GM12891 (cell line): ENCODE data around the gene CPA5.

Experiments used
- POLR2A ChIP-seq: IDR thresholded peaks from 2 replicates; pipeline ENCODE4 v1.6.1; 2011; ENCODE audit warnings: low read depth, low read length, control low read depth
- POLR2AphosphoS5 ChIP-seq: IDR thresholded peaks from 2 replicates; pipeline ENCODE4 v1.6.1; 2011; ENCODE audit warnings: low read depth, low read length, control low read depth
- POU2F2 ChIP-seq: IDR thresholded peaks from 2 replicates; pipeline ENCODE4 v1.6.1; 2011; ENCODE audit warnings: low read depth, mild to moderate bottlenecking, control low read depth, low read length, moderate library complexity
- SPI1 ChIP-seq: IDR thresholded peaks from 2 replicates; pipeline ENCODE4 v1.6.1; 2011; ENCODE audit warnings: low read depth, low read length, control low read depth
- TAF1 ChIP-seq: IDR thresholded peaks from 2 replicates; pipeline ENCODE4 v1.6.1; 2011; ENCODE audit warnings: low read depth, low read length, control low read depth

- no peak for TF ChIP-seq POLR2A
- no peak for TF ChIP-seq SPI1
- TF ChIP-seq TAF1, result no peak
- no peak for TF ChIP-seq POU2F2
- no peak for TF ChIP-seq POLR2AphosphoS5
These were observed 45.9 kb downstream of the CPA5 start for GRCh38 chr7:130390486-130390885.
